Neural cell (in vitro differentiated cells): ENCODE results near the gene ANTXR1.

Experiments used
- EP300 ChIP-seq: fragments of 450-650 bp; conservative IDR thresholded peaks from 2 replicates; pipeline ENCODE4 v1.6.1; 2014; ENCODE audit warnings: antibody characterized with exemption, mild to moderate bottlenecking, moderate library complexity; ENCODE audit not compliant: poor library complexity, severe bottlenecking
- EZH2 ChIP-seq: fragments of 200-600, 300-800 bp; shearing (Covaris generic), sonication (generic); IDR thresholded peaks from 2 replicates; pipeline ENCODE4 v1.6.1; 2014; ENCODE audit warnings: antibody characterized with exemption, low read length, borderline replicate concordance, mild to moderate bottlenecking; ENCODE audit not compliant: insufficient read depth, poor library complexity, severe bottlenecking
- MXI1 ChIP-seq: fragments of 450-650 bp; conservative IDR thresholded peaks from 2 replicates; pipeline ENCODE4 v1.6.1; 2014; ENCODE audit warnings: antibody characterized with exemption, mild to moderate bottlenecking; ENCODE audit not compliant: poor library complexity, severe bottlenecking
- RAD21 ChIP-seq: fragments of 450-650 bp; conservative IDR thresholded peaks from 2 replicates; pipeline ENCODE4 v1.6.1; 2014; ENCODE audit warnings: antibody characterized with exemption, mild to moderate bottlenecking, moderate library complexity
- TF ChIP-seq, protein P1 (sequence below): fragments of 450-650 bp; IDR thresholded peaks from 2 replicates; pipeline ENCODE4 v1.5.1; 2014; ENCODE audit warnings: antibody characterized with exemption, mild to moderate bottlenecking, moderate library complexity; ENCODE audit not compliant: poor library complexity, severe bottlenecking
- TF ChIP-seq, protein P2 (sequence below): IDR thresholded peaks from 2 replicates; pipeline ENCODE4 v1.6.1; 2012; ENCODE audit warnings: borderline replicate concordance

- TF ChIP-seq, protein P1, sequence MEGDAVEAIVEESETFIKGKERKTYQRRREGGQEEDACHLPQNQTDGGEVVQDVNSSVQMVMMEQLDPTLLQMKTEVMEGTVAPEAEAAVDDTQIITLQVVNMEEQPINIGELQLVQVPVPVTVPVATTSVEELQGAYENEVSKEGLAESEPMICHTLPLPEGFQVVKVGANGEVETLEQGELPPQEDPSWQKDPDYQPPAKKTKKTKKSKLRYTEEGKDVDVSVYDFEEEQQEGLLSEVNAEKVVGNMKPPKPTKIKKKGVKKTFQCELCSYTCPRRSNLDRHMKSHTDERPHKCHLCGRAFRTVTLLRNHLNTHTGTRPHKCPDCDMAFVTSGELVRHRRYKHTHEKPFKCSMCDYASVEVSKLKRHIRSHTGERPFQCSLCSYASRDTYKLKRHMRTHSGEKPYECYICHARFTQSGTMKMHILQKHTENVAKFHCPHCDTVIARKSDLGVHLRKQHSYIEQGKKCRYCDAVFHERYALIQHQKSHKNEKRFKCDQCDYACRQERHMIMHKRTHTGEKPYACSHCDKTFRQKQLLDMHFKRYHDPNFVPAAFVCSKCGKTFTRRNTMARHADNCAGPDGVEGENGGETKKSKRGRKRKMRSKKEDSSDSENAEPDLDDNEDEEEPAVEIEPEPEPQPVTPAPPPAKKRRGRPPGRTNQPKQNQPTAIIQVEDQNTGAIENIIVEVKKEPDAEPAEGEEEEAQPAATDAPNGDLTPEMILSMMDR: no peak
- TF ChIP-seq MXI1: no peak
- no peak for TF ChIP-seq EP300
- TF ChIP-seq, protein P2, sequence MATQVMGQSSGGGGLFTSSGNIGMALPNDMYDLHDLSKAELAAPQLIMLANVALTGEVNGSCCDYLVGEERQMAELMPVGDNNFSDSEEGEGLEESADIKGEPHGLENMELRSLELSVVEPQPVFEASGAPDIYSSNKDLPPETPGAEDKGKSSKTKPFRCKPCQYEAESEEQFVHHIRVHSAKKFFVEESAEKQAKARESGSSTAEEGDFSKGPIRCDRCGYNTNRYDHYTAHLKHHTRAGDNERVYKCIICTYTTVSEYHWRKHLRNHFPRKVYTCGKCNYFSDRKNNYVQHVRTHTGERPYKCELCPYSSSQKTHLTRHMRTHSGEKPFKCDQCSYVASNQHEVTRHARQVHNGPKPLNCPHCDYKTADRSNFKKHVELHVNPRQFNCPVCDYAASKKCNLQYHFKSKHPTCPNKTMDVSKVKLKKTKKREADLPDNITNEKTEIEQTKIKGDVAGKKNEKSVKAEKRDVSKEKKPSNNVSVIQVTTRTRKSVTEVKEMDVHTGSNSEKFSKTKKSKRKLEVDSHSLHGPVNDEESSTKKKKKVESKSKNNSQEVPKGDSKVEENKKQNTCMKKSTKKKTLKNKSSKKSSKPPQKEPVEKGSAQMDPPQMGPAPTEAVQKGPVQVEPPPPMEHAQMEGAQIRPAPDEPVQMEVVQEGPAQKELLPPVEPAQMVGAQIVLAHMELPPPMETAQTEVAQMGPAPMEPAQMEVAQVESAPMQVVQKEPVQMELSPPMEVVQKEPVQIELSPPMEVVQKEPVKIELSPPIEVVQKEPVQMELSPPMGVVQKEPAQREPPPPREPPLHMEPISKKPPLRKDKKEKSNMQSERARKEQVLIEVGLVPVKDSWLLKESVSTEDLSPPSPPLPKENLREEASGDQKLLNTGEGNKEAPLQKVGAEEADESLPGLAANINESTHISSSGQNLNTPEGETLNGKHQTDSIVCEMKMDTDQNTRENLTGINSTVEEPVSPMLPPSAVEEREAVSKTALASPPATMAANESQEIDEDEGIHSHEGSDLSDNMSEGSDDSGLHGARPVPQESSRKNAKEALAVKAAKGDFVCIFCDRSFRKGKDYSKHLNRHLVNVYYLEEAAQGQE: no peak
- no peak for TF ChIP-seq RAD21
- no peak for TF ChIP-seq EZH2
Measured at GRCh38 chr2:69026691-69027459, 13.9 kb downstream of the ANTXR1 start.
